Thyroid gland (tissue), 4 donors: ENCODE measurements around the gene TBC1D8.

Source experiments
- CTCF ChIP-seq, 6 experiments: fragments of 200-600 bp in 3 of 6; fragments of 450-650 bp in 3 of 6; sonication (generic) in 3 of 6; IDR thresholded peaks; one replicate each; pipeline ENCODE4 v1.5.1; 2016 to 2019; ENCODE audit warnings: antibody characterized with exemption in 6 of 6, mild to moderate bottlenecking in 2 of 6, inconsistent platforms in 1 of 6, moderate library complexity in 1 of 6
- POLR2A ChIP-seq, 2 donors: fragments of 450-650 bp; IDR thresholded peaks; one replicate each; pipeline ENCODE4 v1.6.1; 2017; ENCODE audit warnings: antibody characterized with exemption in 2 of 2, mild to moderate bottlenecking in 2 of 2, moderate library complexity in 1 of 2

- no peak for TF ChIP-seq CTCF (IDR thresholded peaks at IDR 0.05)
- TF ChIP-seq POLR2A (IDR thresholded peaks at IDR 0.05): no peak
Measured at GRCh38 chr2:101142163-101142562, 9.0 kb downstream of the TBC1D8 start.
